Mucosa of descending colon (tissue), 3 donors: ENCODE measurements around the gene BTBD8. TPM values are rescaled to one million over a fixed set of nuclear protein-coding genes. Genes with fewer than 3 reads are reported as not detected.
"Not testable (repeated sequence)": the region's sequence is repeated elsewhere in the genome, so short reads cannot be mapped to it uniquely, and the experiment has no call there.

Source experiments
- ATAC-seq: fragments of 200-7000 bp; cut with Tn5 transposase; one replicate; pipeline ENCODE4 v1.9.1; 2020; ENCODE audit warnings: mild to moderate bottlenecking, moderate library complexity
- DNase-seq, 3 donors: peaks; one replicate each; pipeline ENCODE4 v3.0.0-alpha.2; 2020
- H3K36me3 ChIP-seq: fragments of 200-600 bp; one replicate; pipeline ENCODE4 v1.8.0; 2021; ENCODE audit warnings: low read depth, mild to moderate bottlenecking
- H3K4me1 ChIP-seq: fragments of 200-600 bp; one replicate; pipeline ENCODE4 v1.8.0; 2021; ENCODE audit warnings: low read depth, mild to moderate bottlenecking
- H3K4me3 ChIP-seq: fragments of 200-600 bp; one replicate; pipeline ENCODE4 v1.8.0; 2021; ENCODE audit warnings: mild to moderate bottlenecking
- H3K9me3 ChIP-seq: fragments of 200-600 bp; one replicate; pipeline ENCODE4 v1.8.0; 2021; ENCODE audit warnings: mild to moderate bottlenecking
- CTCF ChIP-seq: fragments of 200-600 bp; IDR thresholded peaks from one replicate; pipeline ENCODE4 v1.8.0; 2022; ENCODE audit warnings: antibody characterized with exemption, mild to moderate bottlenecking
- intact Hi-C, 2 donors: fragments of 100-400 bp; cut with DNase I in 1 of 2; cut with micrococcal nuclease in 1 of 2; formaldehyde crosslinking; loops; one replicate each; pipeline versions ENCODE4 v1.11.0 to v1.11.1; 2022; cut with DNase I, micrococcal nuclease
- total RNA-seq, 3 donors: library from RNA; stranded (reverse); fragmentation: NEBNext Ultra II Directional in 2 of 3; extraction: Animal tissue kit (Norgen Biotek cat#: 25700) in 2 of 3; gene quantifications; one replicate each; pipeline versions ENCODE4 v1.2.1 to v1.2.4, GENCODE V29; 2021 to 2023
- donor health status: DM: no; HTN: no; CAD: no; lungs with moderate emphysema.
- donor health status: DM: no; HTN: no; CAD: no.
- donor health status: DM: no; HTN: yes; CAD: no.

The BTBD8 gene
- total RNA-seq, 3 donors from 2014 or later: 3.5 to 8.0 (median 7.1) TPM

GRCh38 chr1:92070892-92071291 lies 9.3 kb upstream of the BTBD8 start:
- DNase-seq: no peak
- TF ChIP-seq CTCF: no peak
- Histone ChIP-seq H3K36me3 (no peaks in the 10 kb centered on the region), H3K9me3 (no peaks in the 10 kb centered on the region), H3K4me3 (no peak overlapping the region), H3K4me1 (no peaks in the 10 kb centered on the region)
- ATAC-seq: no peak
- intact Hi-C loops: no loop called here

GRCh38 chr1:92074446-92074845 lies 5.7 kb upstream of the BTBD8 start:
- intact Hi-C loops, H3K4me1 ChIP-seq, ATAC-seq, DNase-seq, H3K9me3 ChIP-seq, H3K36me3 ChIP-seq, H3K4me3 ChIP-seq: not testable (repeated sequence)

- no peak for TF ChIP-seq CTCF
- no peak within 1 kb of the TSS for H3K4me3 ChIP-seq
- H3K9me3 ChIP-seq: no peaks in the 10 kb centered on the region
- intact Hi-C loops: no loop called here
- H3K36me3 ChIP-seq: no peaks in the 10 kb centered on the region
- no peaks in the 10 kb centered on the region for H3K4me1 ChIP-seq
- ATAC-seq: no peak
- no peak for DNase-seq
Measured at GRCh38 chr1:92075311-92075710, 4.8 kb upstream of the BTBD8 start, which contains the start of gene SETSIP. Gene SETSIP (minus strand): TSS chr1:92075411. CDS start chr1:92075411, 0 bp downstream.

- ATAC-seq: no peak
- H3K36me3 ChIP-seq: no peaks in the 10 kb centered on the region
- H3K4me1 ChIP-seq: no peaks in the 10 kb centered on the region
Measured at GRCh38 chr1:92076363-92076762, 3.8 kb upstream of the BTBD8 start.

GRCh38 chr1:92078077-92078476 lies 2.1 kb upstream of the BTBD8 start:
- H3K4me1 ChIP-seq, H3K36me3 ChIP-seq, H3K4me3 ChIP-seq, H3K9me3 ChIP-seq, DNase-seq, intact Hi-C loops, ATAC-seq: not testable (repeated sequence)

More at GRCh38 chr1:92076363-92076762, 3.8 kb upstream of the BTBD8 start:
- intact Hi-C loops: no loop called here
- no peak for DNase-seq
- TF ChIP-seq CTCF: no peak
- H3K4me3 ChIP-seq: no peak overlapping the region
- no peaks in the 10 kb centered on the region for H3K9me3 ChIP-seq

GRCh38 chr1:92079441-92079840 lies 704 bp upstream of the BTBD8 start:
- intact Hi-C loops: no loop called here
- DNase-seq: no peak

More at GRCh38 chr1:92079441-92079840, 704 bp upstream of the BTBD8 start:
- ATAC-seq: no peak
- Histone ChIP-seq H3K9me3 (peaks cover under 1% of the 10 kb centered on the region), H3K36me3 (no peaks in the 10 kb centered on the region), H3K4me1 (no peaks in the 10 kb centered on the region), H3K4me3 (no peak overlapping the region)
- TF ChIP-seq CTCF: no peak
